ENCODE measurements around the gene ZSCAN12. TPM values are rescaled to one million over a fixed set of nuclear protein-coding genes. Genes with fewer than 3 reads are reported as not detected.
"Not testable (repeated sequence)": the region's sequence is repeated elsewhere in the genome, so short reads cannot be mapped to it uniquely, and the experiment has no call there.

The ZSCAN12 gene
- total RNA-seq, 1 experiment from 2014 or later, result 12.6 TPM

DNA sequence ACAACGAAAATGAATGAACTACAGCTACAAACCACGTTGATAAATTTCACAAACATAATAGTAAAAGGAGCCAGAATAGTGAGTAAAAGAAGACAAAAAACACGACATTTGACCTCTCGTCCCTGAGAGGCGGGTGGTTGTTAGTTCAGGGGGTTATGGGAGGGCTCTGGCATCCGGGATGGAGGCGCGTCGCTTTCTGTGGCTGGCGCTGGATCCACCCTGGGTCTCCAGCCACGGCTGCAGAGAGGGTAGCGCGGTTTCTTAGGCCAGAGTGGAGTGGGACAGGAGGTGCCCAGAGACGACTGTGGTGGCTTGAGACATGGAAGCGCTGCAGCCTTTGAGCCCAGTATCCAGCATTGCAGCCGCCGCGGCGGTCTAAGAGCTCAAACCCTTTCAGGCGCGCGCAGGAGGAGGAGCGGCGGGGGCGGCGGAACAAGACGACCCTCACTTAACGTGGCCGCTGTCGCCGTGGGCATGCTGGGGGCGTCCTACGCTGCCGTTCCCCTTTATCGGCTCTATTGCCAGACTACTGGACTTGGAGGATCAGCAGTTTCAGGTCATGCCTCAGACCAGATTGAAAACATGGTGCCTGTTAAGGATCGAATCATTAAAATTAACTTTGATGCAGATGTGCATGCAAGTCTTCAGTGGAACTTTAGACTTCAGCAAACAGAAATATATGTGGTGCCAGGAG lies 47.4 kb upstream of the ZSCAN12 start:
- Histone ChIP-seq H3K27ac (ENCODE audit: insufficient read length, low read depth, low read length) (no peak overlapping the region), H3K9ac (ENCODE audit: extremely low read depth, insufficient read length, low read length) (peak overlapping the region; percentile 70), H2BK20ac (ENCODE audit: low read depth, low read length, poor library complexity, severe bottlenecking) (no peak overlapping the region), H3T11ph (ENCODE audit: low read length) (no peak overlapping the region), H3K23me2 (ENCODE audit: insufficient read length, low read depth, low read length, poor library complexity, severe bottlenecking) (peaks cover 10% of the 10 kb centered on the region), H3K9me3 (ENCODE audit: control insufficient read depth, low read depth, low read length) (no peaks in the 10 kb centered on the region), H3K23ac (ENCODE audit: insufficient read length, low read depth, low read length) (no peak overlapping the region), H3K4ac (ENCODE audit: low read depth, low read length) (no peak overlapping the region), H4K8ac (replicated peaks; ENCODE audit: insufficient read length, low read depth, low read length) (no peak overlapping the region), H2AFZ (ENCODE audit: low read length) (peak overlapping the region; percentile 98), H2BK15ac (ENCODE audit: low read depth, low read length) (no peak overlapping the region), H3K4me2 (ENCODE audit: insufficient read depth, insufficient read length, low read length) (peak overlapping the region; percentile 87), H3K56ac (ENCODE audit: insufficient read length, low read depth, low read length) (no peak overlapping the region), H3K14ac (ENCODE audit: insufficient read depth, low read length) (peak overlapping the region; percentile 81), H2BK120ac (ENCODE audit: low read depth, low read length, poor library complexity, severe bottlenecking) (no peak overlapping the region), H2BK12ac (ENCODE audit: insufficient read length, low read depth, low read length) (no peak overlapping the region), H2AK5ac (ENCODE audit: insufficient read length, low read length) (no peak overlapping the region), H3K27me3 (ENCODE audit: insufficient read depth, low read length) (no peaks in the 10 kb centered on the region), H4K91ac (ENCODE audit: insufficient read length, low read depth, low read length) (no peak overlapping the region), H2BK5ac (ENCODE audit: insufficient read length, low read length) (no peak overlapping the region), H3K4me1 (ENCODE audit: insufficient read depth, low read length) (peaks cover 3% of the 10 kb centered on the region), H4K20me1 (ENCODE audit: control insufficient read depth, insufficient read depth, insufficient read length) (no peaks in the 10 kb centered on the region), H3K79me2 (ENCODE audit: insufficient read depth, low read length) (no peaks in the 10 kb centered on the region), H4K5ac (ENCODE audit: insufficient read length, low read depth, low read length) (no peak overlapping the region), H3K79me1 (ENCODE audit: insufficient read depth, low read depth, low read length, poor library complexity, severe bottlenecking) (peaks cover under 1% of the 10 kb centered on the region), H3K18ac (ENCODE audit: insufficient read length, low read depth, low read length) (peak overlapping the region; percentile 81)
- TF ChIP-seq, protein P1, sequence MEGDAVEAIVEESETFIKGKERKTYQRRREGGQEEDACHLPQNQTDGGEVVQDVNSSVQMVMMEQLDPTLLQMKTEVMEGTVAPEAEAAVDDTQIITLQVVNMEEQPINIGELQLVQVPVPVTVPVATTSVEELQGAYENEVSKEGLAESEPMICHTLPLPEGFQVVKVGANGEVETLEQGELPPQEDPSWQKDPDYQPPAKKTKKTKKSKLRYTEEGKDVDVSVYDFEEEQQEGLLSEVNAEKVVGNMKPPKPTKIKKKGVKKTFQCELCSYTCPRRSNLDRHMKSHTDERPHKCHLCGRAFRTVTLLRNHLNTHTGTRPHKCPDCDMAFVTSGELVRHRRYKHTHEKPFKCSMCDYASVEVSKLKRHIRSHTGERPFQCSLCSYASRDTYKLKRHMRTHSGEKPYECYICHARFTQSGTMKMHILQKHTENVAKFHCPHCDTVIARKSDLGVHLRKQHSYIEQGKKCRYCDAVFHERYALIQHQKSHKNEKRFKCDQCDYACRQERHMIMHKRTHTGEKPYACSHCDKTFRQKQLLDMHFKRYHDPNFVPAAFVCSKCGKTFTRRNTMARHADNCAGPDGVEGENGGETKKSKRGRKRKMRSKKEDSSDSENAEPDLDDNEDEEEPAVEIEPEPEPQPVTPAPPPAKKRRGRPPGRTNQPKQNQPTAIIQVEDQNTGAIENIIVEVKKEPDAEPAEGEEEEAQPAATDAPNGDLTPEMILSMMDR (conservative IDR thresholded peaks at IDR 0.05), result no peak
- peak; percentile 58 for DNase-seq
- Mint-ChIP-seq H3K9me3 (peaks cover 3% of the 10 kb centered on the region in 2 experiments), H3K4me3 (peak overlapping the region; percentile 92 to 93), H3K4me1 (peaks cover 10 to 12% of the 10 kb centered on the region in 2 experiments), H3K27me3 (ENCODE audit: low read depth) (peaks cover 7% of the 10 kb centered on the region), H3K36me3 (ENCODE audit: insufficient read depth in 1 of 3, low read depth in 3 of 3) (peaks cover 0 to 3% (median 0%) of the 10 kb centered on the region in 3 experiments; a peak in 4 of 7 replicates), H3K27ac (peak overlapping the region; percentile 2 to 96 (median 46); a peak in 3 of 7 replicates)
- WGBS (ENCODE audit: extremely low coverage, insufficient read length, low lambda C conversion rate), result no CpG with 5 or more reads among the region's 36 CpGs

DNA sequence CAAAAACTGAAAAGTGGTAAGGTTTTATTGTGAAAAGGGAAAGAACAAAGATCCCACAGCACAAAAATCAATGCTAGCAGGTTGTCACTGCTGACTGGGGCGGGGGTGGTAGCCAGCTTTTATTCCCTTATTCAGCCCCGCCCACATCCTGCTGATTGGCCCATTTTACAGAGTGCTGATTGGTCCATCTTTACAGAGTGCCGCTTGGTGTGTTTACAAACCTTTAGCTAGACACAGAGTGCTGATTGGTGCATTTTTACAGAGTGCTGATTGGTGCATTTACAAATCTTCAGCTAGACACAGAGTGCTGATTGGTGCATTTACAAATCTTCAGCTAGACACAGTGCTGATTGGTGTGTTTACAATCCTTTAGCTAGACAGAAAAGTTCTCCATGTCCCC lies 45.2 kb upstream of the ZSCAN12 start:
- not testable (repeated sequence) for H3K23ac ChIP-seq (ENCODE audit: insufficient read length, low read depth, low read length); H3K27me3 ChIP-seq (ENCODE audit: insufficient read depth, low read length); H3K4me2 ChIP-seq (ENCODE audit: insufficient read depth, insufficient read length, low read length); H3K9me3 ChIP-seq (ENCODE audit: control insufficient read depth, low read depth, low read length); H3K9me3 Mint-ChIP-seq; H3K27ac Mint-ChIP-seq; H3K36me3 Mint-ChIP-seq (ENCODE audit: insufficient read depth in 1 of 3, low read depth in 3 of 3); H2AK5ac ChIP-seq (ENCODE audit: insufficient read length, low read length); H3K9ac ChIP-seq (ENCODE audit: extremely low read depth, insufficient read length, low read length); H3K4ac ChIP-seq (ENCODE audit: low read depth, low read length); DNase-seq; H3K79me2 ChIP-seq (ENCODE audit: insufficient read depth, low read length); H3T11ph ChIP-seq (ENCODE audit: low read length); H3K79me1 ChIP-seq (ENCODE audit: insufficient read depth, low read depth, low read length, poor library complexity, severe bottlenecking); H2BK5ac ChIP-seq (ENCODE audit: insufficient read length, low read length); H2BK120ac ChIP-seq (ENCODE audit: low read depth, low read length, poor library complexity, severe bottlenecking); H4K5ac ChIP-seq (ENCODE audit: insufficient read length, low read depth, low read length); H3K4me1 ChIP-seq (ENCODE audit: insufficient read depth, low read length); H2BK12ac ChIP-seq (ENCODE audit: insufficient read length, low read depth, low read length); H4K91ac ChIP-seq (ENCODE audit: insufficient read length, low read depth, low read length); H2BK15ac ChIP-seq (ENCODE audit: low read depth, low read length); H3K14ac ChIP-seq (ENCODE audit: insufficient read depth, low read length); H4K20me1 ChIP-seq (ENCODE audit: control insufficient read depth, insufficient read depth, insufficient read length); H4K8ac ChIP-seq (replicated peaks; ENCODE audit: insufficient read length, low read depth, low read length); H2AFZ ChIP-seq (ENCODE audit: low read length); H3K56ac ChIP-seq (ENCODE audit: insufficient read length, low read depth, low read length); H3K27ac ChIP-seq (ENCODE audit: insufficient read length, low read depth, low read length); H3K27me3 Mint-ChIP-seq (ENCODE audit: low read depth); H3K18ac ChIP-seq (ENCODE audit: insufficient read length, low read depth, low read length); H2BK20ac ChIP-seq (ENCODE audit: low read depth, low read length, poor library complexity, severe bottlenecking)
- Mint-ChIP-seq H3K4me3 (peak overlapping the region in 1 of 2 experiments; percentile 31; a peak in 2 of 5 replicates), H3K4me1 (peaks cover 10 to 12% of the 10 kb centered on the region in 2 experiments)
- WGBS (ENCODE audit: extremely low coverage, insufficient read length, low lambda C conversion rate), result no CpG with 5 or more reads among the region's 3 CpGs
- peaks cover 10% of the 10 kb centered on the region for H3K23me2 ChIP-seq (ENCODE audit: insufficient read length, low read depth, low read length, poor library complexity, severe bottlenecking)

Data from H9 (cell line).